Heart left ventricle (tissue), 13 donors: ENCODE results near the gene NPAP1.

Experiments used
- CTCF ChIP-seq, 12 donors: fragments of 200-600 bp; sonication (generic) in 4 of 12; IDR thresholded peaks; one replicate each; pipeline versions ENCODE4 v1.5.0 to v1.8.0; 2018 to 2022; ENCODE audit warnings: antibody characterized with exemption in 12 of 12, mild to moderate bottlenecking in 5 of 12
- POLR2A ChIP-seq, 2 donors: fragments of 450-650 bp; IDR thresholded peaks; one replicate each; pipeline ENCODE4 v1.6.1; 2017; ENCODE audit warnings: antibody characterized with exemption in 2 of 2, mild to moderate bottlenecking in 2 of 2, moderate library complexity in 2 of 2
- donor health status: ischemic (EF 13 %, LVEDD 7.1; RV severe dilation, severe dysfunction).
- donor health status: DM: no; HTN: yes; CAD: no.
- donor health status: DM: no; HTN: no; CAD: no.
- donor health status: ischemic (EF 25% LVEDD 6.9; RV normal size, moderate dysfunction).
- donor health status: ischemic (EF 25% LVEDD 5.7; RV mildly dilated, moderate dysfunction).
- donor health status: ischemic (EF 35%, LVEDD 5.7; RV mildly dilated, moderate dysfunction).
- donor health status: nonischemic (EF 11% LVEDD 7.7; RV severe dilation, severe dysfunction).
- donor health status: DM: yes; HTN: yes; CAD: no.
- donor health status: PGD.
- donor health status: ischemic (EF 29% LVEDD 5.4; RV normal size, mild dysfunction).
- donor health status: nonischemic (EF 23%, LVEDD 6.1; RV moderate dilation, normal function).

- TF ChIP-seq CTCF (IDR thresholded peaks at IDR 0.05) (no peak), POLR2A (IDR thresholded peaks at IDR 0.05) (no peak)
These were observed 6.4 kb downstream of the NPAP1 start for GRCh38 chr15:24682002-24682401.
